Measurements from ENCODE around the gene HOXB9.

HOXB9 gene

DNA sequence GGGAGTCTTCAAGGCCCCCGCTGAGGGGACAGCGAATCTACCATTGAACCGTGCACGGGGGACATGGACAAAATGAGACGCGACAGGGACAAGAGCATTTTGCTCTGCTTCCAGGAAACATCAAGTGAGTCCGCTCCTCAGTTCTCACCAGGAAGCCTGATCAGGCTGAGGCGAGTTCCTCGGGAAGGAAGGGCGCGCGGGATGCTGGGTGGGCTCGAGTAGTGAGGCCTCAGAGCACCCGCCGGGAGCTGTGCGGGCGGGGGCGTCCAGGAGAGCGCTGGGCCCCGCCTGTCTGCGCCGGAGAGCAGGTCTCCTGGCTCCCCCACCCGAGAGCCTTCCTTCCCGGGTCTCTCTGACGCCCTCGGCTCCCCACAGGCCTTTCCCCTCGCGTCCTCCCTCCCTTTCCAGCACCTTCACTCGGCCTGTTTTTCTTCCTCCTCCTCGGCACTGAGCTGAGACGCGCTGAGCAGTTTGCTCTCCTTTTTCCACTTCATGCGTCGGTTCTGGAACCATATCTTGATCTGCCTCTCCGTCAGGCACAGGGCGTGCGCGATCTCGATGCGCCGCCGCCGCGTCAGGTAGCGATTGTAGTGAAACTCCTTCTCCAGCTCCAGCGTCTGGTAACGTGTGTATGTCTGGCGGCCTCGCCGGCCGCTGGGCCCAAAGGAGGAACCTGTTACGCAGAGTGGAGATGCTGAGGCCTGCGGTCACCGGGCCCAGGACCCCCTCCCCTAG lies 30.0 kb downstream of the HOXB9 start:
- DNase-seq (ENCODE audit: low read depth in 1 of 2, low spot score in 1 of 2): no peak
- H3K27ac ChIP-seq (replicated peaks): no peak overlapping the region
- peaks cover 82% of the 10 kb centered on the region for H3K27me3 ChIP-seq (ENCODE audit: insufficient read depth, poor library complexity, severe bottlenecking)
- no peak overlapping the region for H3K4me3 ChIP-seq (replicated peaks; ENCODE audit: insufficient read depth, low read length)
- no peak for TF ChIP-seq POLR2AphosphoS5 (IDR thresholded peaks at IDR 0.05; ENCODE audit: low read depth)
- TF ChIP-seq, protein P1, sequence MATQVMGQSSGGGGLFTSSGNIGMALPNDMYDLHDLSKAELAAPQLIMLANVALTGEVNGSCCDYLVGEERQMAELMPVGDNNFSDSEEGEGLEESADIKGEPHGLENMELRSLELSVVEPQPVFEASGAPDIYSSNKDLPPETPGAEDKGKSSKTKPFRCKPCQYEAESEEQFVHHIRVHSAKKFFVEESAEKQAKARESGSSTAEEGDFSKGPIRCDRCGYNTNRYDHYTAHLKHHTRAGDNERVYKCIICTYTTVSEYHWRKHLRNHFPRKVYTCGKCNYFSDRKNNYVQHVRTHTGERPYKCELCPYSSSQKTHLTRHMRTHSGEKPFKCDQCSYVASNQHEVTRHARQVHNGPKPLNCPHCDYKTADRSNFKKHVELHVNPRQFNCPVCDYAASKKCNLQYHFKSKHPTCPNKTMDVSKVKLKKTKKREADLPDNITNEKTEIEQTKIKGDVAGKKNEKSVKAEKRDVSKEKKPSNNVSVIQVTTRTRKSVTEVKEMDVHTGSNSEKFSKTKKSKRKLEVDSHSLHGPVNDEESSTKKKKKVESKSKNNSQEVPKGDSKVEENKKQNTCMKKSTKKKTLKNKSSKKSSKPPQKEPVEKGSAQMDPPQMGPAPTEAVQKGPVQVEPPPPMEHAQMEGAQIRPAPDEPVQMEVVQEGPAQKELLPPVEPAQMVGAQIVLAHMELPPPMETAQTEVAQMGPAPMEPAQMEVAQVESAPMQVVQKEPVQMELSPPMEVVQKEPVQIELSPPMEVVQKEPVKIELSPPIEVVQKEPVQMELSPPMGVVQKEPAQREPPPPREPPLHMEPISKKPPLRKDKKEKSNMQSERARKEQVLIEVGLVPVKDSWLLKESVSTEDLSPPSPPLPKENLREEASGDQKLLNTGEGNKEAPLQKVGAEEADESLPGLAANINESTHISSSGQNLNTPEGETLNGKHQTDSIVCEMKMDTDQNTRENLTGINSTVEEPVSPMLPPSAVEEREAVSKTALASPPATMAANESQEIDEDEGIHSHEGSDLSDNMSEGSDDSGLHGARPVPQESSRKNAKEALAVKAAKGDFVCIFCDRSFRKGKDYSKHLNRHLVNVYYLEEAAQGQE (IDR thresholded peaks at IDR 0.05; ENCODE audit: insufficient replicate concordance, low read depth): no peak
- TF ChIP-seq GABPA (IDR thresholded peaks at IDR 0.05; ENCODE audit: low read depth): no peak
- TF ChIP-seq, protein P2, sequence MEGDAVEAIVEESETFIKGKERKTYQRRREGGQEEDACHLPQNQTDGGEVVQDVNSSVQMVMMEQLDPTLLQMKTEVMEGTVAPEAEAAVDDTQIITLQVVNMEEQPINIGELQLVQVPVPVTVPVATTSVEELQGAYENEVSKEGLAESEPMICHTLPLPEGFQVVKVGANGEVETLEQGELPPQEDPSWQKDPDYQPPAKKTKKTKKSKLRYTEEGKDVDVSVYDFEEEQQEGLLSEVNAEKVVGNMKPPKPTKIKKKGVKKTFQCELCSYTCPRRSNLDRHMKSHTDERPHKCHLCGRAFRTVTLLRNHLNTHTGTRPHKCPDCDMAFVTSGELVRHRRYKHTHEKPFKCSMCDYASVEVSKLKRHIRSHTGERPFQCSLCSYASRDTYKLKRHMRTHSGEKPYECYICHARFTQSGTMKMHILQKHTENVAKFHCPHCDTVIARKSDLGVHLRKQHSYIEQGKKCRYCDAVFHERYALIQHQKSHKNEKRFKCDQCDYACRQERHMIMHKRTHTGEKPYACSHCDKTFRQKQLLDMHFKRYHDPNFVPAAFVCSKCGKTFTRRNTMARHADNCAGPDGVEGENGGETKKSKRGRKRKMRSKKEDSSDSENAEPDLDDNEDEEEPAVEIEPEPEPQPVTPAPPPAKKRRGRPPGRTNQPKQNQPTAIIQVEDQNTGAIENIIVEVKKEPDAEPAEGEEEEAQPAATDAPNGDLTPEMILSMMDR (IDR thresholded peaks at IDR 0.05; ENCODE audit: insufficient read depth, low read length): no peak
- no peak for TF ChIP-seq SPI1 (IDR thresholded peaks at IDR 0.05; ENCODE audit: borderline replicate concordance, low read depth)

DNA sequence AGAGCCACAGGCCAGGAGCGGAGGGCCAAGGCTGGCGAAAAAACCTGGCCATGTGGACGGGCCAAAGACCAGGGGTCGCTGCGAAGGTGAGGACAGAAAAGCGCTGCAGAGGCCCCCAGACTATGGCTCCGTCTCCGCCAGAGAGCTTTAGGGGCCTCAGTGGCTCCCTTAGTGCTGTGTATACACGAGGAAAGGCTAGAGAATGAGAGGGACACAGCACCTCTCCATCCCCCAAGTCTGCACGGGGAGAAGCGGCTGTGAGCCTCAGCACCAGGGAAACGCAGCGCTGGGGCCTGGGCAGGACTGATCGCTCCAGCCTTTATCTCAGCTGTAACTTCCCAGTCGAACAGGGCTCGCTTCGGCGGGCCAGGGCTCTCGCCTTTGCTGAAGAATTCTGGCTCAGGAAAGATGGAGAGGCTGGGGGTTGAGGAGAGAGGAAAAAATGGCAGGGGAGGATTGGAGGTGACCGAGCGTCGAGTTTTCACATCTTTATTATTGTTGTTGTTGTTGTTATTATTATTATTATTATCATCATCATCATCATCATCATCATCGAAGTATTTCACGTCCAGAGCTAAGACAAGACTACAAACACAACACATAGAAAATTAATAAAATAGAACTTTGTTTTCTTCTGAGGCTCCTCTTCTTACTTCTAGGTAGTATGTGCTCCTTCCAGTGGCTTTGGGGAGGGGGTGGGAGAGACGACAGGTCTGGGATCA lies 30.7 kb downstream of the HOXB9 start:
- no peak for DNase-seq (ENCODE audit: low read depth in 1 of 2, low spot score in 1 of 2)
- H3K27me3 ChIP-seq (ENCODE audit: insufficient read depth, poor library complexity, severe bottlenecking): peaks cover 78% of the 10 kb centered on the region
- TF ChIP-seq GABPA (IDR thresholded peaks at IDR 0.05; ENCODE audit: low read depth) (no peak), POLR2AphosphoS5 (IDR thresholded peaks at IDR 0.05; ENCODE audit: low read depth) (no peak), SPI1 (IDR thresholded peaks at IDR 0.05; ENCODE audit: borderline replicate concordance, low read depth) (no peak)
- TF ChIP-seq, protein P1 (IDR thresholded peaks at IDR 0.05; ENCODE audit: insufficient replicate concordance, low read depth): no peak

DNA sequence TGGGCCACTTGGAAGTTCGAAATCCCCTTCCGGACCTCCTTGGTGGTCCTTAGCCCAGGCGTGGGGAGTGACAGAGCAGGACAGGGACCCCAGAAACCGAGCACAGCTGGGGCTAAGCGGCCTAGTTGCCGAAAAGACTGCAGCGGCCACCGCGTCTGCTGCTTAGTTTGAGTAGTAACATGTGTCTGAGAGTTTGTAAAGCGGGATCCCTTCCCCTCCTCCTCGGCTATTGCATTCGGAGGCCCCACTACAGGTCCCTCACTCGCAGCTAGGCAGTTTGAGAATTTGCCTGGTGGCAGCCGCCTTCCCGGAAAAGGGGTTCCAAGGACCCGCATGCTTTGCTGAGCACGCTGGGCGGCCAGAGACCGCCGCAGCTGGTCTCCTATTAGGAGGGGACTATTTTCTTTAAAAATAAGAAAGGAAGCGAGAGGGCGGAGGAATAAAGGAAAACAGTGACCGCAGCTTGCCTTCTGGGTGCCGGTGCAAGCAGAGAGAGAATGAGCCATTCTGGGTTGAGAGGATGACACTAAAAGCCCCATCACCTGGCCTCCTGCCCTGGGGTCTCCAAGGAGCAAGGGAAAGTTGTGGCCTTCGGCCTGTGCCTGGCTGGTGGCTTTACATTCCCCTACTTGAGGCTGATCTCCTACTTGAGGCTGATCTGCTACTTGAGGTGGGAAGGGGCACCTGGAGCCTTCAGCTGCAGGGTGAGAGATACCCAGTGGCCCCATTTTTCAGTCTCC lies 31.4 kb downstream of the HOXB9 start:
- no peak for DNase-seq (ENCODE audit: low read depth in 1 of 2, low spot score in 1 of 2)
- TF ChIP-seq POLR2AphosphoS5 (IDR thresholded peaks at IDR 0.05; ENCODE audit: low read depth) (no peak), SPI1 (IDR thresholded peaks at IDR 0.05; ENCODE audit: borderline replicate concordance, low read depth) (no peak)
- TF ChIP-seq, protein P1 (IDR thresholded peaks at IDR 0.05; ENCODE audit: insufficient replicate concordance, low read depth): no peak
- TF ChIP-seq, protein P2 (IDR thresholded peaks at IDR 0.05; ENCODE audit: insufficient read depth, low read length): no peak
- H3K27me3 ChIP-seq (ENCODE audit: insufficient read depth, poor library complexity, severe bottlenecking): peaks cover 78% of the 10 kb centered on the region
- H3K27ac ChIP-seq (replicated peaks): no peak overlapping the region
- H3K4me3 ChIP-seq (replicated peaks; ENCODE audit: insufficient read depth, low read length): no peak overlapping the region

More for the DNA sequence above, 30.7 kb downstream of the HOXB9 start:
- Histone ChIP-seq H3K4me3 (replicated peaks; ENCODE audit: insufficient read depth, low read length) (no peak overlapping the region), H3K27ac (replicated peaks) (no peak overlapping the region)
